Measurements from ENCODE around the gene CD4. TPM values are rescaled to one million over a fixed set of nuclear protein-coding genes. Genes with fewer than 3 reads are reported as not detected.
A peak's percentile ranks its signal among the peaks of the same experiment; 100 is the strongest.

CD4 gene
- total RNA-seq, 4 donors from 2014 or later: 7.5 to 12.6 (median 8.9) TPM

DNA sequence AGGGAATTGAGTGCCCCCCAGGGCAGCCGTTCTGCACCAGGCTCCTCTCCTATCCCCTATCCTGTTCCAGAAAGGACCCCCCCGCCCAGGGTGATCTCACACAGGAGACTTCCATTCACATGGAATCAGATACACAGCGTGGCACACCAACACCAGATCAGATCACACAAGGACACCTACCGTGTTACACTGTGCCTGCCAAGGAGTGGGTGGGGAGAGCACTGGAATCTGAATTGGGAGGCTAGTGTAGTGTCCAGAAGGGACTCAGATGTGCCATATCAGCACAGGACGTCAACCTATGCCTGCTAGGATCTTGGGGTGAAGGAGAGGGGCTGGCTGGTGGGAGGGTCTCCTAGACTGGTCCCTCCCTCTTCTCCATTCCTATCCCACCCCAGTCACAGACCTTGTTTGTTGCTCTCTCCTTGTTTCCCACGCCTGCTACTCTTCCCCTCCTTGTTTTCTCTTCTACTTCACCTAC, 20.9 kb upstream of the CD4 start:
- H3K27ac ChIP-seq: peak overlapping the region in 3 of 4 donors; percentile 90 to 96 (median 95)
- H3K27me3 ChIP-seq: no peaks in the 10 kb centered on the region
- H3K9me3 ChIP-seq: no peaks in the 10 kb centered on the region
- peak overlapping the region in 3 of 4 donors; percentile 73 to 84 (median 84) for H3K4me3 ChIP-seq
- no peak for DNase-seq (ENCODE audit: low spot score in 2 of 2)
- H3K4me1 ChIP-seq: peaks cover 3 to 85% (median 42%) of the 10 kb centered on the region in 4 donors
- WGBS, 2 donors: 19 to 27% methylated on average over 5 to 6 of the region's 6 CpGs
- peaks cover 0 to 28% (median 0%) of the 10 kb centered on the region in 3 donors for H3K36me3 ChIP-seq
- TF ChIP-seq, protein P1, sequence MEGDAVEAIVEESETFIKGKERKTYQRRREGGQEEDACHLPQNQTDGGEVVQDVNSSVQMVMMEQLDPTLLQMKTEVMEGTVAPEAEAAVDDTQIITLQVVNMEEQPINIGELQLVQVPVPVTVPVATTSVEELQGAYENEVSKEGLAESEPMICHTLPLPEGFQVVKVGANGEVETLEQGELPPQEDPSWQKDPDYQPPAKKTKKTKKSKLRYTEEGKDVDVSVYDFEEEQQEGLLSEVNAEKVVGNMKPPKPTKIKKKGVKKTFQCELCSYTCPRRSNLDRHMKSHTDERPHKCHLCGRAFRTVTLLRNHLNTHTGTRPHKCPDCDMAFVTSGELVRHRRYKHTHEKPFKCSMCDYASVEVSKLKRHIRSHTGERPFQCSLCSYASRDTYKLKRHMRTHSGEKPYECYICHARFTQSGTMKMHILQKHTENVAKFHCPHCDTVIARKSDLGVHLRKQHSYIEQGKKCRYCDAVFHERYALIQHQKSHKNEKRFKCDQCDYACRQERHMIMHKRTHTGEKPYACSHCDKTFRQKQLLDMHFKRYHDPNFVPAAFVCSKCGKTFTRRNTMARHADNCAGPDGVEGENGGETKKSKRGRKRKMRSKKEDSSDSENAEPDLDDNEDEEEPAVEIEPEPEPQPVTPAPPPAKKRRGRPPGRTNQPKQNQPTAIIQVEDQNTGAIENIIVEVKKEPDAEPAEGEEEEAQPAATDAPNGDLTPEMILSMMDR (IDR thresholded peaks at IDR 0.05): no peak
- no peak for TF ChIP-seq EP300 (IDR thresholded peaks at IDR 0.05)
- no peak for TF ChIP-seq POLR2A (IDR thresholded peaks at IDR 0.05)

DNA sequence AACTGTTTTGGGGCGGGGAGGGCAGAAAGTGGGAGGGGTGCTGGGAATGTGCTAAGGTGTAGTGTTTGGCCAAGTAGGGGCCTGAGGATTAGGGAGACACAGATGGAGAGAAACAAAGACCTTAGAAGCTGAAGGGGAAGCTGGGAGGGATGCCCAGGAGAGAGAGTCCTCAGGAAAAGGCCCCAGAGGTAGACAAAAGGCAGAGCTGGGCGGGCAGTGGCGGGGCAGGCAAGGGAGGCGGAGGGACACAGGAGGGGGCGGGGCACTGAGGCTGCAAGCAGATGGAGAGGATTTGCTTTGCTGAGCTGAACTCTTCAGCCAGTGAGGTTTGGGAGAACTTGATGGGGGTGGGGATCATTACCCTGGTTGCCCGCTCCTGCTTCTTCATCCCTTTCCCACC, 20.3 kb upstream of the CD4 start:
- Histone ChIP-seq H3K27ac (peak overlapping the region; percentile 30 to 96 (median 92)), H3K4me1 (peaks cover 3 to 85% (median 41%) of the 10 kb centered on the region in 4 donors), H3K9me3 (no peaks in the 10 kb centered on the region), H3K4me3 (peak overlapping the region in 1 of 4 donors; percentile 84), H3K27me3 (no peaks in the 10 kb centered on the region), H3K36me3 (peaks cover 0 to 28% (median 0%) of the 10 kb centered on the region in 3 donors)
- no peak for TF ChIP-seq EP300 (IDR thresholded peaks at IDR 0.05)
- TF ChIP-seq POLR2A (IDR thresholded peaks at IDR 0.05): no peak
- TF ChIP-seq, protein P1 (IDR thresholded peaks at IDR 0.05): no peak
- DNase-seq (ENCODE audit: low spot score in 2 of 2): peak in 1 of 2 donors; percentile 53
- WGBS, 2 donors: 40 to 57% methylated on average over 6 of the region's 6 CpGs

DNA sequence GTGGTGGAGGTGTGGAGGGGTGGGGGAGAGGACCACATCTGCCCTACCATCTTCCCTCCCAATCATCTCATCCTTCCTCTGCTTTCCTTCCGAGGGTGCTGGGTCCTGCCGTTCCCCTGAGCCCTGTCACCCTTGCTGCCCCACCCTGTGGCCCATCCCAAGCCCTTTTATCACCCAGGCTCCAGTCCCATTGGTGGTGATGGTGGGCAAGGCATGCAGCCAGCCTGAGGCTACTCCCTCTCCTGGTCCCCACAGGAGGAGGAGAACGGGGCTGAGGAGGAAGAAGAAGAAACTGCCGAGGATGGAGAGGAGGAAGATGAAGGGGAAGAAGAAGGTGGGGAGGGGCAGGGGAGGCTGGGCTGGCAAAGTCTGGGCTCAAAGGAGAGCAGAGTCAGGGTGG, 19.7 kb upstream of the CD4 start:
- H3K27me3 ChIP-seq: no peaks in the 10 kb centered on the region
- peaks cover 0 to 31% (median 0%) of the 10 kb centered on the region in 3 donors for H3K36me3 ChIP-seq
- no peaks in the 10 kb centered on the region for H3K9me3 ChIP-seq
- H3K4me1 ChIP-seq: peaks cover 3 to 80% (median 39%) of the 10 kb centered on the region in 4 donors
- peak overlapping the region in 3 of 4 donors; percentile 6 to 96 (median 95) for H3K27ac ChIP-seq
- DNase-seq (ENCODE audit: low spot score in 2 of 2): no peak
- no peak overlapping the region for H3K4me3 ChIP-seq
- WGBS, 2 donors: 53 to 58% methylated on average over 4 of the region's 4 CpGs
- TF ChIP-seq, protein P1 (IDR thresholded peaks at IDR 0.05): no peak
- TF ChIP-seq POLR2A (IDR thresholded peaks at IDR 0.05) (no peak), EP300 (IDR thresholded peaks at IDR 0.05) (no peak)

DNA sequence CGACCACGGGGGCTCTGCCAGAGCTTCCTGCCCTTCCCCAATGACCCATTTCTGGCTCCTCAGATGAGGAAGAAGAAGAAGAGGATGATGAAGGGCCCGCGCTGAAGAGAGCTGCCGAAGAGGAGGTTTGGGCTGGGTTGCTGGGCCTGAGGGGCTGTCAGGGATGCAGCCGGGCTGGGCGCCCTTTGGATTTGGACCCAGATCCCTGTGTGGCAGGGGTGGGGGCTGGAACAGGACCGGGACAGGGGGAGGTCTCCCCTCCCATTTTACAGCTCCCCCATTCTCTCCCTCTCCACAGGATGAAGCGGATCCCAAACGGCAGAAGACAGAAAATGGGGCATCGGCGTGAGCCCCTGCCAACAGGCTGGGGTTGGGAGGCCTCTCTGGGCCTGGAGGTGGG, 19.2 kb upstream of the CD4 start:
- no peaks in the 10 kb centered on the region for H3K27me3 ChIP-seq

DNA sequence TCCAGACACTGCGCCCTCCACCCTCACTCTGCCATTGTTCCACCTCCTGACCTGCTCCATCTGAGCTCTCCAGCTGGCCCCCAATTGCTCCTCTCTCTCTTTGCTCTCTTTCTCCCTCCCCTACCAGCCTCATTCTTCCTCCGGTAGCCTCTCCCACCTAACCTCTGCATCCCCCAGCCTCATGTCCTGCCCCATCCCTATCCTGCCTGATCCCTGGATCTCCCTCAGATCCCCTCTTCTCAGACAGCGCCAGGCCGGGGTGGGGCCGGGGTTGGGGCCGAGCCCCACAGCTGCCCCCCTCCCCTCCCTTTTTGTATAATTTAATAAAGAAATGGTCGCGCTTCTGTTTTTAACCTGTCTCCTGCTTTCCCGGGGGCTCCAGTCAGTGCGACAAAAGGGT, 18.7 kb upstream of the CD4 start:
- Histone ChIP-seq H3K4me1 (peaks cover 3 to 70% (median 32%) of the 10 kb centered on the region in 4 donors), H3K27me3 (no peaks in the 10 kb centered on the region), H3K4me3 (no peak overlapping the region), H3K9me3 (no peaks in the 10 kb centered on the region), H3K36me3 (peaks cover 0 to 41% (median 0%) of the 10 kb centered on the region in 3 donors), H3K27ac (peak overlapping the region in 2 of 4 donors; percentile 75 to 96)
- WGBS, 2 donors: 76 to 80% methylated on average over 10 of the region's 10 CpGs
- DNase-seq (ENCODE audit: low spot score in 2 of 2): no peak
- TF ChIP-seq, protein P1 (IDR thresholded peaks at IDR 0.05): no peak
- TF ChIP-seq EP300 (IDR thresholded peaks at IDR 0.05): no peak
- no peak for TF ChIP-seq POLR2A (IDR thresholded peaks at IDR 0.05)

More for the DNA sequence above, 19.2 kb upstream of the CD4 start:
- TF ChIP-seq EP300 (IDR thresholded peaks at IDR 0.05) (no peak), POLR2A (IDR thresholded peaks at IDR 0.05) (no peak)
- TF ChIP-seq, protein P1 (IDR thresholded peaks at IDR 0.05): no peak
- peaks cover 3 to 75% (median 37%) of the 10 kb centered on the region in 4 donors for H3K4me1 ChIP-seq
- peaks cover 0 to 36% (median 0%) of the 10 kb centered on the region in 3 donors for H3K36me3 ChIP-seq
- peak overlapping the region in 3 of 4 donors; percentile 6 to 96 (median 75) for H3K27ac ChIP-seq
- no peaks in the 10 kb centered on the region for H3K9me3 ChIP-seq
- DNase-seq (ENCODE audit: low spot score in 2 of 2): no peak
- H3K4me3 ChIP-seq: no peak overlapping the region
- WGBS, 2 donors: 76 to 82% methylated on average over 12 of the region's 12 CpGs
